Gastrocnemius medialis (tissue), 4 donors: ENCODE data around the gene SNRK. TPM values are rescaled to one million over a fixed set of nuclear protein-coding genes. Genes with fewer than 3 reads are reported as not detected.

Experiments used
- ATAC-seq, 2 donors: fragments of 150-250 bp; one replicate each; pipeline ENCODE4 v1.9.1; 2016
- DNase-seq, 2 donors: peaks; one replicate each; pipeline ENCODE4 v3.0.0-alpha.2; 2019
- H3K27ac ChIP-seq, 4 donors: fragments of 200-600 bp; sonication (generic); 1 replicate in 1 of 4; 2 replicates in 3 of 4; pipeline ENCODE4 v1.5.1; 2016 to 2018; ENCODE audit warnings: mild to moderate bottlenecking in 2 of 4, moderate library complexity in 1 of 4
- H3K27me3 ChIP-seq, 3 donors: fragments of 200-600 bp; sonication (generic) in 2 of 3; 1 replicate in 1 of 3; 2 replicates in 2 of 3; pipeline versions ENCODE4 v1.5.1 to v1.6.0; 2016 to 2019; ENCODE audit warnings: mild to moderate bottlenecking in 1 of 3, moderate library complexity in 1 of 3
- H3K36me3 ChIP-seq, 2 donors: fragments of 200-600 bp; sonication (generic) in 1 of 2; one replicate each; pipeline ENCODE4 v1.5.1; 2017 to 2018
- H3K4me1 ChIP-seq, 2 donors: fragments of 200-600 bp; sonication (generic) in 1 of 2; one replicate each; pipeline ENCODE4 v1.5.1; 2016 to 2017; ENCODE audit warnings: mild to moderate bottlenecking in 2 of 2
- H3K4me3 ChIP-seq, 4 donors: fragments of 200-600 bp; sonication (generic) in 3 of 4; 1 replicate in 1 of 4; 2 replicates in 3 of 4; pipeline ENCODE4 v1.5.1; 2016 to 2019; ENCODE audit warnings: mild to moderate bottlenecking in 2 of 4
- H3K9me3 ChIP-seq, 3 donors: fragments of 200-600 bp; sonication (generic) in 2 of 3; 1 replicate in 1 of 3; 2 replicates in 2 of 3; pipeline ENCODE4 v1.5.1; 2016 to 2019
- POLR2A ChIP-seq, 2 donors: fragments of 450-650 bp; IDR thresholded peaks; one replicate each; pipeline ENCODE4 v1.6.1; 2017; ENCODE audit warnings: antibody characterized with exemption in 2 of 2, mild to moderate bottlenecking in 2 of 2, moderate library complexity in 2 of 2
- in situ Hi-C, 4 donors: fragments of 200-750 bp; cut with MboI; loops; one replicate each; pipeline versions ENCODE4 v1.15.0 to v1.8.0; 2017; ENCODE audit warnings: low sequenced_read_pairs in 4 of 4
- intact Hi-C: fragments of 100-400 bp; cut with DNase I; formaldehyde crosslinking; loops from one replicate; pipeline ENCODE4 v1.15.1; 2023; ENCODE audit warnings: low total_unique reads
- total RNA-seq, 4 donors: library from RNA; depleted of rRNA; stranded (reverse); fragments of >200 nt; gene quantifications; one replicate each; pipeline versions ENCODE4 v1.1.0 to v1.2.3, GENCODE V29; 2016
- TF ChIP-seq, protein P1 (sequence below), 5 experiments: fragments of 450-650 bp in 3 of 5; fragments of 200-600 bp in 2 of 5; sonication (generic) in 2 of 5; IDR thresholded peaks in 4 of 5; conservative IDR thresholded peaks in 1 of 5; 1 replicate in 4 of 5; 2 replicates in 1 of 5; pipeline ENCODE4 v1.5.1; 2016 to 2019; ENCODE audit warnings: antibody characterized with exemption in 5 of 5, mild to moderate bottlenecking in 3 of 5, moderate library complexity in 3 of 5

The SNRK gene
- total RNA-seq, 4 donors from 2014 or later: 18.4 to 29.0 (median 21.9) TPM

DNA sequence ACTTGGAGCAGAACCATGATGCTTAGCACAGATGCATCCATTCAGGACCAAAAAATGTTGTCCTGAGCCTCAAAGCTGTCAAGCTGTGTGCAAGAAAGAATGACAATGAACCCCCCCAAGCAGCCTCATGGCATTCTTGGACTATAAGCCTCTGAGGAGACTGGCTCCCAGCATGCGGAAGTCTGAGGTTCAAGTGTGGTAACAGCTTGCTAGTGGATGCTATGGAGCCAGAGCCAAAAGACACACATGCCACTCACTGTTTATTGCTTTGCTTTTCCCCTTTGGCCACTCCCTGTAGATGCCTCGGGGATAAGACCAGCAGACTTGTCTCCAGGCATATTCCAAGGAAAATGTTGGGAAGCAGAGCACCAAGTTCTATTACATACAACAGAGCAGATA is 38.2 kb upstream of the SNRK start:
- no peaks in the 10 kb centered on the region for H3K36me3 ChIP-seq
- no peak for TF ChIP-seq POLR2A (IDR thresholded peaks at IDR 0.05)
- TF ChIP-seq, protein P1, sequence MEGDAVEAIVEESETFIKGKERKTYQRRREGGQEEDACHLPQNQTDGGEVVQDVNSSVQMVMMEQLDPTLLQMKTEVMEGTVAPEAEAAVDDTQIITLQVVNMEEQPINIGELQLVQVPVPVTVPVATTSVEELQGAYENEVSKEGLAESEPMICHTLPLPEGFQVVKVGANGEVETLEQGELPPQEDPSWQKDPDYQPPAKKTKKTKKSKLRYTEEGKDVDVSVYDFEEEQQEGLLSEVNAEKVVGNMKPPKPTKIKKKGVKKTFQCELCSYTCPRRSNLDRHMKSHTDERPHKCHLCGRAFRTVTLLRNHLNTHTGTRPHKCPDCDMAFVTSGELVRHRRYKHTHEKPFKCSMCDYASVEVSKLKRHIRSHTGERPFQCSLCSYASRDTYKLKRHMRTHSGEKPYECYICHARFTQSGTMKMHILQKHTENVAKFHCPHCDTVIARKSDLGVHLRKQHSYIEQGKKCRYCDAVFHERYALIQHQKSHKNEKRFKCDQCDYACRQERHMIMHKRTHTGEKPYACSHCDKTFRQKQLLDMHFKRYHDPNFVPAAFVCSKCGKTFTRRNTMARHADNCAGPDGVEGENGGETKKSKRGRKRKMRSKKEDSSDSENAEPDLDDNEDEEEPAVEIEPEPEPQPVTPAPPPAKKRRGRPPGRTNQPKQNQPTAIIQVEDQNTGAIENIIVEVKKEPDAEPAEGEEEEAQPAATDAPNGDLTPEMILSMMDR (IDR thresholded peaks at IDR 0.05 in 4 of 5, conservative IDR thresholded peaks at IDR 0.05 in 1 of 5): no peak
- H3K27me3 ChIP-seq: no peaks in the 10 kb centered on the region
- H3K9me3 ChIP-seq: no peaks in the 10 kb centered on the region
- in situ Hi-C loops (no loop called here), intact Hi-C loops (no loop called here)
- H3K4me1 ChIP-seq: peaks cover 0 to 28% of the 10 kb centered on the region in 2 donors
- no peak overlapping the region for H3K4me3 ChIP-seq
- DNase-seq (no peak), ATAC-seq (no peak)
- H3K27ac ChIP-seq: peak overlapping the region in 1 of 4 donors; percentile 33

DNA sequence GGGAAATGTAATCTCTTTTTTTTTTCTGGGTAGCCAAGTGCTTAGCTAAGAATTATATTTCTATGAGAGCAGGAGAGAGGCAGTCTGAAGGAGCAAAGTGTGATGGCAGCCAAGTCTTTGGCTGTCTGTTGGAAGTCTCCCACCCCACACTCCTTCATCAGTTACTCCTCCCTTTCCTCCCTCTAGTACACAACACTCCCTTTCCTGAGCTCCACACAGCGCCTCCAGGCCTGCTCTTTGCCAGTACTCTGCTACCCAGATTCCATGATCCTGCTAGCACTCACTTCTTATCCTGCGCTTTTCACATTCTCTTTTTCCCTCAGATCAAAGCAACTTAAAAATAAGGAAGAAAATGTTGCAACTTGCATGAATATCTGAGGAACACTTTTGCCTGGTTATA is 37.4 kb upstream of the SNRK start:
- H3K9me3 ChIP-seq: no peaks in the 10 kb centered on the region
- H3K4me3 ChIP-seq: no peak overlapping the region
- peaks cover 0 to 28% of the 10 kb centered on the region in 2 donors for H3K4me1 ChIP-seq
- no peak for DNase-seq
- in situ Hi-C loops (no loop called here), intact Hi-C loops (no loop called here)
- no peak for ATAC-seq
- H3K36me3 ChIP-seq: no peaks in the 10 kb centered on the region
- no peak overlapping the region for H3K27ac ChIP-seq
- TF ChIP-seq, protein P1 (IDR thresholded peaks at IDR 0.05 in 4 of 5, conservative IDR thresholded peaks at IDR 0.05 in 1 of 5): no peak
- no peak for TF ChIP-seq POLR2A (IDR thresholded peaks at IDR 0.05)
- no peaks in the 10 kb centered on the region for H3K27me3 ChIP-seq

DNA sequence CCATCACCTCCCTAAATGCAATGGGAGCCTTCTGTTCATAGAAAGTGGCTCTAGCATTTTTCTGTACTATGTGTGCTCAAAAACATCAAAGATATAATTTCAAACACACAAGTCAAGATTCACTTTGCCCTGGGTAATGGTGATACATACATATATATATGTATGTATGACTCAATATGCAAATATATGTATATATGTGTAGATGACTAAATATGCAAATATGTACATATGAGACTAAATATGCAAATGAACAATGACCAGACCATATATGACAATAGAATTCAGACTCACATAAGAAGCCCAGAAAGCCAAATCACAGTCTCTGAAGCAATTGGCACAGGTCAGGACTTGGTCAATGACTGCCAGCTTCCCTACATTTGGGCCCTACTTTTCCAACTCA is 36.9 kb upstream of the SNRK start:
- no peaks in the 10 kb centered on the region for H3K9me3 ChIP-seq
- in situ Hi-C loops: no loop called here
- H3K27ac ChIP-seq: no peak overlapping the region
- TF ChIP-seq POLR2A (IDR thresholded peaks at IDR 0.05): no peak
- TF ChIP-seq, protein P1 (IDR thresholded peaks at IDR 0.05 in 4 of 5, conservative IDR thresholded peaks at IDR 0.05 in 1 of 5): no peak
- H3K4me3 ChIP-seq: no peak overlapping the region
- peaks cover 0 to 24% of the 10 kb centered on the region in 2 donors for H3K4me1 ChIP-seq
- no peak for ATAC-seq
- no peak for DNase-seq
- intact Hi-C loops: no loop called here
- no peaks in the 10 kb centered on the region for H3K36me3 ChIP-seq
- no peaks in the 10 kb centered on the region for H3K27me3 ChIP-seq

DNA sequence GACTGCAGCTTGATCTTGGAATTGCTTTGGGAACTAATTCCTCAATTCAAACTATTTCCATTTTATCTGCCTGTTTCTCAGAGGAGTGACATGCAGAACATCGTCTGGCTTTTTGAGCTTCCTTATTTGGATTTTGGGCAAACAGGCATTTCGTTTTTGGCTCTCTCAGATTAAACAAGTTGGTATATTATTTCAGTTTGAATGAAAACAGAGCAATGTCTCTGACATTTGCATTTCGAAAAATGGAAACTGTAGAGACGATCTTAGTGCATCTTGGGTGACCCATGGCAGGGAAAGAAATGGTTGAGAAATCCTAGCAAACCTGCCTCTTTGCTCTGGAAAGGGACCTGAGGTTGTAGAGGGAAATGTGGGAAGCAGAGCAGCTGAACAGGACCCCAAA is 33.0 kb upstream of the SNRK start:
- TF ChIP-seq, protein P1 (IDR thresholded peaks at IDR 0.05 in 4 of 5, conservative IDR thresholded peaks at IDR 0.05 in 1 of 5): no peak
- no peak for TF ChIP-seq POLR2A (IDR thresholded peaks at IDR 0.05)
- intact Hi-C loops (no loop called here), in situ Hi-C loops (no loop called here)
- Histone ChIP-seq H3K27me3 (no peaks in the 10 kb centered on the region), H3K9me3 (no peaks in the 10 kb centered on the region), H3K4me3 (no peak overlapping the region), H3K27ac (no peak overlapping the region), H3K4me1 (peaks cover 0 to 3% of the 10 kb centered on the region in 2 donors), H3K36me3 (no peaks in the 10 kb centered on the region)
- no peak for DNase-seq
- ATAC-seq: no peak

DNA sequence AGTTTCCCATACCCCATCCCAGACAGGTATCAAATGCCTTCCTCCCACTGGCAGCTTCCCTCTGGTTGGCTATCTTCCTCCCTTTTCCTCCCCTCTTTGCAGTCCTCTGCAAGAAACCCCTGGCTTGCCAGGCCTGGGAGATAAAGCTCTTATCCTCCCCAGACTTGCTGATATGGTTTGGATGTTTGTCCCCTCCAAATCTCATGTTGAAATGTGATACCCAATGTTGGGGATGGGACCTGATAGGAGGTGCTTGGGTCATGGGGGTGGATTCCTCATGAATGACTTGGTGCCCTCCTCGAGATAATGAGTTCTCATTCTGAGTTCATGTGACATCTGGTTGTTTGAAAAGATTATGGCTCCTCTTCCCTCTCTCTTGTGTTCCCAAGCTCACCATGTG is 32.2 kb upstream of the SNRK start:
- H3K4me1 ChIP-seq: no peaks in the 10 kb centered on the region
- H3K27me3 ChIP-seq: no peaks in the 10 kb centered on the region
- in situ Hi-C loops: no loop called here
- intact Hi-C loops: no loop called here
- H3K27ac ChIP-seq: no peak overlapping the region
- no peaks in the 10 kb centered on the region for H3K36me3 ChIP-seq
- ATAC-seq: no peak
- TF ChIP-seq, protein P1 (IDR thresholded peaks at IDR 0.05 in 4 of 5, conservative IDR thresholded peaks at IDR 0.05 in 1 of 5): no peak
- TF ChIP-seq POLR2A (IDR thresholded peaks at IDR 0.05): no peak
- DNase-seq: no peak
- no peaks in the 10 kb centered on the region for H3K9me3 ChIP-seq
- H3K4me3 ChIP-seq: no peak overlapping the region
